Sigmoid colon (tissue), 7 donors: ENCODE measurements around the gene INTS3. TPM values are rescaled to one million over a fixed set of nuclear protein-coding genes. Genes with fewer than 3 reads are reported as not detected.

Experiments
- DNase-seq: peaks from one replicate; pipeline ENCODE4 v3.0.0-alpha.2; 2019
- H3K27ac ChIP-seq, 4 donors: fragments of 200-600 bp; sonication (generic); one replicate each; pipeline ENCODE4 v1.5.1; 2016 to 2019; ENCODE audit warnings: mild to moderate bottlenecking in 1 of 4
- H3K27me3 ChIP-seq, 3 donors: fragments of 200-600 bp; sonication (generic); one replicate each; pipeline ENCODE4 v1.5.1; 2019; ENCODE audit warnings: mild to moderate bottlenecking in 1 of 3
- H3K36me3 ChIP-seq, 4 donors: fragments of 200-600 bp; sonication (generic); one replicate each; pipeline ENCODE4 v1.5.1; 2016 to 2019
- H3K4me1 ChIP-seq, 4 donors: fragments of 200-600 bp; sonication (generic); one replicate each; pipeline ENCODE4 v1.5.1; 2017 to 2019
- H3K4me3 ChIP-seq, 4 donors: fragments of 200-600 bp; sonication (generic); one replicate each; pipeline ENCODE4 v1.5.1; 2017 to 2019; ENCODE audit warnings: mild to moderate bottlenecking in 2 of 4, moderate library complexity in 1 of 4
- H3K9me3 ChIP-seq, 4 donors: fragments of 200-600 bp in 3 of 4; sonication (generic) in 3 of 4; one replicate each; pipeline versions ENCODE4 v1.5.1 to v1.6.1; 2013 to 2019
- CTCF ChIP-seq, 4 experiments: fragments of 450-650 bp in 3 of 4; fragments of 200-600 bp in 1 of 4; IDR thresholded peaks; one replicate each; pipeline ENCODE4 v1.5.1; 2016 to 2019; ENCODE audit warnings: antibody characterized with exemption in 4 of 4, mild to moderate bottlenecking in 3 of 4, moderate library complexity in 2 of 4
- EP300 ChIP-seq, 4 donors: sonication (generic); formaldehyde crosslinking; IDR thresholded peaks; one replicate each; pipeline ENCODE4 v1.6.1; 2017; ENCODE audit warnings: antibody characterized with exemption in 4 of 4
- POLR2A ChIP-seq, 2 donors: fragments of 450-650 bp; IDR thresholded peaks; one replicate each; pipeline ENCODE4 v1.6.1; 2016; ENCODE audit warnings: antibody characterized with exemption in 2 of 2, mild to moderate bottlenecking in 2 of 2, moderate library complexity in 2 of 2
- POLR2AphosphoS5 ChIP-seq, 4 donors: sonication (generic); formaldehyde crosslinking; IDR thresholded peaks; one replicate each; pipeline ENCODE4 v1.6.1; 2017; ENCODE audit warnings: antibody characterized with exemption in 4 of 4
- WGBS, 2 donors: extraction: QIAGEN DNeasy Blood & Tissue Kit; methylation state at CpG; one replicate each; pipeline ENCODE4 v1.1.7; 2013; 5-methylcytosine and 5-hydroxymethylcytosine counted together
- intact Hi-C: fragments of 100-400 bp; cut with DNase I; formaldehyde crosslinking; loops from one replicate; pipeline ENCODE4 v1.15.1; 2023
- polyA plus RNA-seq, 3 donors: library from polyadenylated mRNA; stranded (reverse); fragments of 200-250 nt; gene quantifications; one replicate each; pipeline ENCODE4 v1.2.3, GENCODE V29; 2013
- total RNA-seq, 4 donors: library from RNA; depleted of rRNA; stranded (reverse); fragments of >200 nt; gene quantifications; one replicate each; pipeline ENCODE4 v1.1.0, GENCODE V29; 2016
- donor health status: healthy with polysubstance abuse.
- donor health status: Bipolar disorder and iron deficiency.
- donor health status: healthy.

The INTS3 gene
- total and polyA plus RNA-seq, 7 donors = 5.4 to 53.7 (median 31.4) TPM

DNA sequence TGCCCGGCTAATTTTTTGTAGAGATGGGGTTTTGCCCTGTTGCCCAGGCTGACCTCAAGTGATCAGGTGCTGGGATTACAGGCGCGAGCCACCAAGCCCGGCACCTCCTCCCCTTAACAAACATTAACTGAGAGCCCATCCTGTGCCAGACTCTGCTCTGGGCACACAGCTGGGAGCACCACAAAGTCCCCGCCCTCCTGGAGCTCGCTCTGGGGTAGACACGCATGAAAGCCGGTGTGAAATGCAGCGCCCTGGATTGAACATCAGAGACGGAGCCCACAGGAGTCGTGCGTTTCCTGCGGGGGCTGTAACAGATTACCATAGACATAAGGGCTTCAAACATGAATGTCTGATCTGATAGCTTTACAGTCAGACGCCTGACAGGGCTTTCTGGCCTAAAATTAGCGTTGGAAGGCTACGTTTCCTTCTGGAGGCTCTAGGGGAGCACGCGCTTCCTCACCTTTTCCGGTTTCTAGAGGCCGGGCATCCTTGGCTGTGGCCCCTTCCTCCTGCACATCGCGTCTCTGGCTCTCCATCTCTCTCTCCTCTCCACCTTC is 61.7 kb downstream of the INTS3 start:
- Histone ChIP-seq H3K9me3 (no peaks in the 10 kb centered on the region), H3K27ac (peak overlapping the region; percentile 86 to 97 (median 92)), H3K4me1 (peaks cover 0 to 28% (median 26%) of the 10 kb centered on the region in 4 donors), H3K36me3 (no peaks in the 10 kb centered on the region), H3K4me3 (peak overlapping the region; percentile 11 to 46 (median 44)), H3K27me3 (no peaks in the 10 kb centered on the region)
- peak; percentile 72 for DNase-seq
- 29 to 36% methylated on average over 22 of the region's 22 CpGs for WGBS, 2 donors
- TF ChIP-seq EP300 (IDR thresholded peaks at IDR 0.05) (no peak), POLR2A (IDR thresholded peaks at IDR 0.05) (no peak)
- intact Hi-C loops = no loop called here

DNA sequence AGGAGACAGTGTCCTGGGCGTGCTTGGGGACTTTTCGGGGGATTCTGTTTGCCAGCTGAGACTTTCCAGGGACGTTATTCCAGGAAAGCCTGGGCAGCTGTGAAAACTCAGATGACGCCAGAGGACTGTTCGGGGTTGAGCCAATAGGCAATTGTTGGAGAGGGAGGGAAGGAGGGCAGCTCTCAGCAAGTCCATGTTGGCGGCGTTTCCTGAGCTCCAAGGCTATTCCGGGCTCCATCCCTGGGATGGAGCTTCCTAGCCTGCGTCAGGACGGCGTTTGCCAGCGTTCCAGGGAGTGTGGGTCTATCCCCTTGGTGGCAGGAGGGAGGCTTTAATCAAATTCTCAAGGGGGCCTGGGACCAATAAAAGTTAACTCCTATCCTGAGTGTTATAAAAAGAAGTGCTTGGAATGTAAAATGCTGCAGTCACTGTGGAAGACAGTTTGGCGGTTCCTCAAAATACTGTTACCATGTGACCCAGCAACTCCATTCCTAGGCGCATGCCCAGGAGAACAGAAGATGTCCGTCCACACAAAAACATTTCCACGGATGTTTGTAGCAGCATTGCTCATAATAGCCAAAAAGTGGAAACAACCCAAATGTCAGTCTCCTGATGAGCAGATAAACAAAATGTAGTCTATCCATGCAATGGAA is 62.6 kb downstream of the INTS3 start:
- TF ChIP-seq POLR2AphosphoS5 (IDR thresholded peaks at IDR 0.05) (peak; percentile 89 to 95 (median 94)), CTCF (IDR thresholded peaks at IDR 0.05) (no peak), POLR2A (IDR thresholded peaks at IDR 0.05) (peak; percentile 43 to 47), EP300 (IDR thresholded peaks at IDR 0.05) (peak; percentile 55 to 92 (median 82))
- intact Hi-C loops = no loop called here
- Histone ChIP-seq H3K27ac (peak overlapping the region; percentile 86 to 97 (median 92)), H3K9me3 (no peaks in the 10 kb centered on the region), H3K4me1 (peaks cover 0 to 28% (median 26%) of the 10 kb centered on the region in 4 donors), H3K36me3 (no peaks in the 10 kb centered on the region), H3K4me3 (peak overlapping the region; percentile 11 to 46 (median 44)), H3K27me3 (peaks cover 0 to 3% (median 0%) of the 10 kb centered on the region in 3 donors)
- peak; percentile 97 for DNase-seq
- 37 to 49% methylated on average over 16 of the region's 16 CpGs for WGBS, 2 donors

DNA sequence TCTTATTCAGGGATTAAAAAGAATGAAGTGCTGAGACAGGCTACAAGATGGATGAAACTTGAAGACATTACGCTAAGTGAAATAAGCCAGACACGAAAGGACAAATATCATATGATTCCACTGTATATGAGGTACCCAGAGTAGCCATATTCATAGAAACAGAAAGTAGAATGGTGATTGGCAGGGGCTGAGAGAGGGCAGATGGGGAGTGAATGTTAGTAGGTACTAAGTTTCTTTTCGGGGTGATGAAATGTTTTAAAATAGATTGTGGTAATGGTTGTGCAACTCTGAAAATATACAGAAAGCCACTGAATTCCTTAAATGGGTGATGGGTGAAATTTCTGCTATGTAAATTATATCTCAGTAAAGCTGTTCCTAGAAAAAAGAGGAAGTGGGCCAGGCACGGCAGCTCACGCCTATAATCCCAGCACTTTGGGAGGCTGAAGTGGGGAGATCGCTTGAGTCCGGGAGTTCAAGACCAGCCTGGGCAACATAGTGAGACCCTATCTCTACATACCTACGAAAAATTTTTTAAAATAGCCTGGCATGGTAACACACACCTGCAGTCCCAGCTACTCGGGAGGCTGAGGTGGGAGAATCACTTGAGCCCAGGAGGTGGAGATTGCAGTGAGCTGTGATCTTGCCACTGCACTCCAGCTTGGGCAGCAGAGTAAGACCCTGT is 63.3 kb downstream of the INTS3 start:
- H3K27ac ChIP-seq = peak overlapping the region; percentile 86 to 97 (median 92)
- peak; percentile 74 for DNase-seq
- H3K4me1 ChIP-seq = peaks cover 0 to 28% (median 26%) of the 10 kb centered on the region in 4 donors
- no peaks in the 10 kb centered on the region for H3K36me3 ChIP-seq
- intact Hi-C loops = no loop called here
- H3K9me3 ChIP-seq = no peaks in the 10 kb centered on the region
- 47 to 67% methylated on average over 9 of the region's 9 CpGs for WGBS, 2 donors
- H3K27me3 ChIP-seq = peaks cover 0 to 3% (median 0%) of the 10 kb centered on the region in 3 donors
- peak overlapping the region; percentile 3 to 46 (median 44) for H3K4me3 ChIP-seq
- TF ChIP-seq CTCF (IDR thresholded peaks at IDR 0.05) (no peak), POLR2AphosphoS5 (IDR thresholded peaks at IDR 0.05) (peak; percentile 17 to 67 (median 62)), POLR2A (IDR thresholded peaks at IDR 0.05) (no peak), EP300 (IDR thresholded peaks at IDR 0.05) (peak in 1 of 4 donors; percentile 1)

- H3K27ac ChIP-seq = peak overlapping the region; percentile 86 to 97 (median 92)
- no peaks in the 10 kb centered on the region for H3K36me3 ChIP-seq
- intact Hi-C loops = loop anchor here (2.0 kb wide), 1 partner anchor 131 kb away; the partner anchor contains the start of gene GATAD2B
- peaks cover 0 to 3% (median 0%) of the 10 kb centered on the region in 3 donors for H3K27me3 ChIP-seq
- no peaks in the 10 kb centered on the region for H3K9me3 ChIP-seq
- no peak for TF ChIP-seq EP300 (IDR thresholded peaks at IDR 0.05)
- no peak for TF ChIP-seq POLR2A (IDR thresholded peaks at IDR 0.05)
- no peak for TF ChIP-seq CTCF (IDR thresholded peaks at IDR 0.05)
- no peak for TF ChIP-seq POLR2AphosphoS5 (IDR thresholded peaks at IDR 0.05)
- 81 to 85% methylated on average over 16 of the region's 16 CpGs for WGBS, 2 donors
- DNase-seq = peak; percentile 68
- peak overlapping the region in 1 of 4 donors; percentile 45 for H3K4me3 ChIP-seq
- peaks cover 0 to 28% (median 26%) of the 10 kb centered on the region in 4 donors for H3K4me1 ChIP-seq
These were observed 63.9 kb downstream of the INTS3 start for GRCh38 chr1:153791648-153792253.
